Hematopoietic multipotent progenitor cell treated with erythropoietin and hydrocortisone succinate and interleukin-3 and kit ligand, for 15 days (in vitro differentiated cells): ENCODE data around the gene ASS1.
"Not testable (repeated sequence)": the region's sequence is repeated elsewhere in the genome, so short reads cannot be mapped to it uniquely, and the experiment has no call there.

ENCODE experiments used
- DNase-seq: peaks from one replicate; pipeline ENCODE4 v3.0.0-alpha.2; 2015; ENCODE audit warnings: low spot score

The ASS1 gene

GRCh38 chr9:130434656-130435055 lies 10.1 kb upstream of the ASS1 start:
- DNase-seq: not testable (repeated sequence)

- no peak for DNase-seq
Observed at GRCh38 chr9:130437011-130437789, 7.6 kb upstream of the ASS1 start.

- no peak for DNase-seq
Observed at GRCh38 chr9:130438382-130438981, 6.3 kb upstream of the ASS1 start.

GRCh38 chr9:130441031-130441430 lies 3.7 kb upstream of the ASS1 start:
- DNase-seq: no peak

GRCh38 chr9:130442746-130443455 lies 1.9 kb upstream of the ASS1 start:
- no peak for DNase-seq

- DNase-seq: no peak
Observed at GRCh38 chr9:130443456-130443801, 1.3 kb upstream of the ASS1 start.

- no peak for DNase-seq
Observed at GRCh38 chr9:130443840-130444492, 795 bp upstream of the ASS1 start.

GRCh38 chr9:130445268-130445983 lies 665 bp downstream of the ASS1 start:
- no peak for DNase-seq

- DNase-seq: no peak
Observed at GRCh38 chr9:130446101-130446861, 1.5 kb downstream of the ASS1 start.

- DNase-seq: no peak
Observed at GRCh38 chr9:130447193-130447816, 2.5 kb downstream of the ASS1 start.

- peak; percentile 15 for DNase-seq
Observed at GRCh38 chr9:130448035-130448624, 3.4 kb downstream of the ASS1 start.

GRCh38 chr9:130448771-130449603 lies 4.2 kb downstream of the ASS1 start:
- no peak for DNase-seq

- DNase-seq: no peak
Observed at GRCh38 chr9:130450344-130451003, 5.7 kb downstream of the ASS1 start.

- no peak for DNase-seq
Observed at GRCh38 chr9:130451004-130451390, 6.2 kb downstream of the ASS1 start.

GRCh38 chr9:130451509-130452388 lies 7.0 kb downstream of the ASS1 start:
- peak; percentile 70 for DNase-seq

- no peak for DNase-seq
Observed at GRCh38 chr9:130452835-130453234, 8.1 kb downstream of the ASS1 start.

GRCh38 chr9:130453487-130453886 lies 8.7 kb downstream of the ASS1 start:
- no peak for DNase-seq
